Measurements from ENCODE around the gene CHPF2. TPM values are rescaled to one million over a fixed set of nuclear protein-coding genes. Genes with fewer than 3 reads are reported as not detected.

The CHPF2 gene
- total RNA-seq, 2 donors from 2014 or later = 36.2 to 42.7 TPM

DNA sequence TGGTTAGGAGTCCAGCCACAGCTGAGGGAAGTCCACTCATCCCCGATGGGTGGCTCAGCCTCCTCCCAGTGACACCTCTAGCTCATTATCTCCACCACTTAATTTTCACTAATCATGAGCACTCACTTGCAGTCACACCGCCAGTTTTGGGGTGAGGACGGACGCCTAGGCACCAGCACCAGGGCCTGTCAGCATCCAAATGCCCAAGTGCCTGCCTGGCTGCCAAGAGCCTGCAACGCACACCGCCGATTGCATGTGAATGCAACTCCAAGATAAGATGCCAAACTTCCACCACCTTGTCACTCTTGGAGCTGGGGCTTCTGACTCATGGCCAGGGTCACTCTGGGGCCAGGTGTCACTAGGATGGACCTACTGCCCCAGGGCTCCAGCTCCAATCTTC is 40.6 kb downstream of the CHPF2 start:
- no peak overlapping the region for H3K4me3 ChIP-seq

DNA sequence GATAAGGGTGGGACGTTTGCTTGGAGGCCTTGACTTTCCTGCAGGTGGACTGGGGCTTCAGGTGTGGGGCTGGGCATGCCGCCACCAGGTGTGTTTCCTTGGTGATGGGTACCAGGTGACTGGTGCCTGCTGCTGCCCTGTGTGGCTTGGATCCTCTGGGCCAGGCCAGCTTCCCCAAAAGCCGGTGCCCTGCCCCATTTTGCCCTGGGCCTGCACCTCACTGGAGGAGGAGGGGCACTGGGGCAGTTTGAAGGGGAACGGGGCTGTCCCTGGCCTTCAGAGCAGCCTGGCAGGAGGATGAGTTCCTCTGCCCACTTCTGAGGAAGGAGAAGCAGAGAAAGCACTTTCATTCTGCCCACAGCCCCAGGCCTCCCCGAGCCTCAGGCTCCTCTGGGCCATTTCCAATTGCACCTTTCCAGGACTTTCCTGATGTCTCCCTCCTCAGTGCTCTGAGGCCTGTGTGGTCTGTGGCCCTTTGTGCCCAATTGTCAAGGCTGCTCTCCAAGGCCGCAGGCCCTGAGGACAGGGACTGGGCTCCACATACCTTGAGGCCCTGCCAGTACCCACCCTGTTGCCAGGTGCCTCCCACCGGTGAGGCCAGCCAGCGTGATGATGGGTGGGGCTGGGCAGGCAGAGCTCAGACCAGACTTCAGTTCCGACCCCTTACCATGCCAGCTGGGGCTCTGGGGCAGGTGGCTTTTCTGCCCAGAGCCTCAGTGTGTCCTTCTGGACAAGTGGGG is 41.5 kb downstream of the CHPF2 start:
- H3K4me1 ChIP-seq = no peaks in the 10 kb centered on the region
- no peak overlapping the region for H3K9ac ChIP-seq (ENCODE audit: low read depth in 2 of 2, low read length in 2 of 2)
- no peak overlapping the region for H3K27ac ChIP-seq
- TF ChIP-seq, protein P1, sequence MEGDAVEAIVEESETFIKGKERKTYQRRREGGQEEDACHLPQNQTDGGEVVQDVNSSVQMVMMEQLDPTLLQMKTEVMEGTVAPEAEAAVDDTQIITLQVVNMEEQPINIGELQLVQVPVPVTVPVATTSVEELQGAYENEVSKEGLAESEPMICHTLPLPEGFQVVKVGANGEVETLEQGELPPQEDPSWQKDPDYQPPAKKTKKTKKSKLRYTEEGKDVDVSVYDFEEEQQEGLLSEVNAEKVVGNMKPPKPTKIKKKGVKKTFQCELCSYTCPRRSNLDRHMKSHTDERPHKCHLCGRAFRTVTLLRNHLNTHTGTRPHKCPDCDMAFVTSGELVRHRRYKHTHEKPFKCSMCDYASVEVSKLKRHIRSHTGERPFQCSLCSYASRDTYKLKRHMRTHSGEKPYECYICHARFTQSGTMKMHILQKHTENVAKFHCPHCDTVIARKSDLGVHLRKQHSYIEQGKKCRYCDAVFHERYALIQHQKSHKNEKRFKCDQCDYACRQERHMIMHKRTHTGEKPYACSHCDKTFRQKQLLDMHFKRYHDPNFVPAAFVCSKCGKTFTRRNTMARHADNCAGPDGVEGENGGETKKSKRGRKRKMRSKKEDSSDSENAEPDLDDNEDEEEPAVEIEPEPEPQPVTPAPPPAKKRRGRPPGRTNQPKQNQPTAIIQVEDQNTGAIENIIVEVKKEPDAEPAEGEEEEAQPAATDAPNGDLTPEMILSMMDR (IDR thresholded peaks at IDR 0.05) = no peak
- no peaks in the 10 kb centered on the region for H3K36me3 ChIP-seq
- DNase-seq = no peak
- no peak overlapping the region for H3K4me3 ChIP-seq
- no peaks in the 10 kb centered on the region for H3K9me3 ChIP-seq
- H3K27me3 ChIP-seq = peaks cover 6% of the 10 kb centered on the region
- intact Hi-C loops (cut with DNase I) = no loop called here

More for the DNA sequence above, 40.6 kb downstream of the CHPF2 start:
- H3K4me1 ChIP-seq = no peaks in the 10 kb centered on the region
- H3K9ac ChIP-seq (ENCODE audit: low read depth in 2 of 2, low read length in 2 of 2) = no peak overlapping the region
- no peaks in the 10 kb centered on the region for H3K9me3 ChIP-seq
- DNase-seq = no peak
- H3K27me3 ChIP-seq = peaks cover 6% of the 10 kb centered on the region
- no peak overlapping the region for H3K27ac ChIP-seq
- H3K36me3 ChIP-seq = no peaks in the 10 kb centered on the region
- intact Hi-C loops (cut with DNase I) = no loop called here
- TF ChIP-seq, protein P1 (IDR thresholded peaks at IDR 0.05) = no peak

DNA sequence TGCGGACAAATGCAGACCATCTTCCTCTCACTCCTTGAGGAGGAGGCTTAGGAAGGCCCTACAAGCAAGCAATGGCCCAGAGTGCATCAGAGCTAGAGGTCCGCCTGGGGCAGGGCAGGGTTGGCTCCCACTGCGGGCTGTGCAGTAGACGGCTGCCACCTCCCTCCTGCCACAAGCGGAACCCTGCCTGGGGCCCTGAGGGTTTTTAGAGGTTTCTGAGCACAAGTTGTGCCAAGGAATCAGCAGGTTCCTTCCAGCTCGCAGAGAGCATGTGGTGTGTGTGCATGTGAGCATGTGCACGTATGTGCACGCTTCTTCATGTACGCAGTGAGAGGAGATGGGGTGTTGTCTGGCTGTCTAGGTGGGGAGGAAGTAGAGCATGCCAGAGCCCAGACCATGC is 42.1 kb downstream of the CHPF2 start:
- Histone ChIP-seq H3K27ac (no peak overlapping the region), H3K9me3 (no peaks in the 10 kb centered on the region), H3K4me3 (no peak overlapping the region), H3K9ac (ENCODE audit: low read depth in 2 of 2, low read length in 2 of 2) (no peak overlapping the region), H3K4me1 (no peaks in the 10 kb centered on the region), H3K27me3 (peaks cover 6% of the 10 kb centered on the region), H3K36me3 (no peaks in the 10 kb centered on the region)
- DNase-seq = no peak
- intact Hi-C loops (cut with DNase I) = no loop called here
- TF ChIP-seq, protein P1 (IDR thresholded peaks at IDR 0.05) = no peak

DNA sequence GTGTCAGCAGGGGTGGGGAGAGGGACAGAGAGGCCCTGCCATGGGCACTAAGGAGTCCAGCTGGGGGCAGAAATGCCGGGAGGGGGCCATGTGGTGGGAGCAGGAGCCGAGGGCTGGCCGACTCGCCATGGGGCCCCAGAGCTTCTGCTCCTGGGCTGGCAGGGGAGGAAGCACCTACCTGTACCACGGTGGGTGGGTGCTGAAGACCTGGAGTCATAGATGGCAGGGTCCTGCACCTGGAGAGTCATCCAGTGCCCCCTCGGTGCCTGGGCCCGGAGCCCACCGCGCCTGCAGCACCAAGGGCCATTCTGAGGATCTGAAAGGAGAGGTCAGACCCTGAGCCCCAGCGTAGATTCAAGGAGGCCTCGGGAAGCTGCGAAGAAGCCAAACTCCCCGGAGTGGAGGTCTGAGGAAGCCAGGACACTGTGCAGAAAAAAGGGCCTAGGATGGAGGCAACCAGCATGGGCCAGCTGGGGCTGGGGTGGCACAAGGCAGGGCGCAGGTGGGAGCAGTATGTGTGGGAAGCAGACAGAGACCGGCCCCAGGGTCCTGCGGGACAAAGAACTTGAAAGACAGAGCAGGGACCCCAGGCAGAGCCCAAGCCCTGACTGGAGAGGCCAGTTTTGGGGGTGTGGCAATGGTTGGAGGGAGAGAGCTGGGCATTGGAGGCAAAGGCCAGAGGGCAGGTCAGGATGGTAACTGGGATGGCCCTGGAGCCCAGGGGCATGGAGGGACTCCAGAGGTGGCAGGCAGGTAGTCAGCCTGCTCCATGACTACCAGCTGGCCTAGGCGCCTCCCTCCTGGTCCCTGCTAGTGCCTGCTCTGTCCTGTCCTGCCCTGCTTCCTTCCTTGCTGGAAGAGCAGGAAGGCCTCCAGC is 42.9 kb downstream of the CHPF2 start:
- Histone ChIP-seq H3K4me1 (no peaks in the 10 kb centered on the region), H3K4me3 (no peak overlapping the region), H3K27me3 (peaks cover 6% of the 10 kb centered on the region), H3K9me3 (no peaks in the 10 kb centered on the region), H3K27ac (no peak overlapping the region), H3K9ac (ENCODE audit: low read depth in 2 of 2, low read length in 2 of 2) (no peak overlapping the region), H3K36me3 (no peaks in the 10 kb centered on the region)
- intact Hi-C loops (cut with DNase I) = no loop called here
- no peak for DNase-seq
- TF ChIP-seq, protein P1 (IDR thresholded peaks at IDR 0.05) = no peak

DNA sequence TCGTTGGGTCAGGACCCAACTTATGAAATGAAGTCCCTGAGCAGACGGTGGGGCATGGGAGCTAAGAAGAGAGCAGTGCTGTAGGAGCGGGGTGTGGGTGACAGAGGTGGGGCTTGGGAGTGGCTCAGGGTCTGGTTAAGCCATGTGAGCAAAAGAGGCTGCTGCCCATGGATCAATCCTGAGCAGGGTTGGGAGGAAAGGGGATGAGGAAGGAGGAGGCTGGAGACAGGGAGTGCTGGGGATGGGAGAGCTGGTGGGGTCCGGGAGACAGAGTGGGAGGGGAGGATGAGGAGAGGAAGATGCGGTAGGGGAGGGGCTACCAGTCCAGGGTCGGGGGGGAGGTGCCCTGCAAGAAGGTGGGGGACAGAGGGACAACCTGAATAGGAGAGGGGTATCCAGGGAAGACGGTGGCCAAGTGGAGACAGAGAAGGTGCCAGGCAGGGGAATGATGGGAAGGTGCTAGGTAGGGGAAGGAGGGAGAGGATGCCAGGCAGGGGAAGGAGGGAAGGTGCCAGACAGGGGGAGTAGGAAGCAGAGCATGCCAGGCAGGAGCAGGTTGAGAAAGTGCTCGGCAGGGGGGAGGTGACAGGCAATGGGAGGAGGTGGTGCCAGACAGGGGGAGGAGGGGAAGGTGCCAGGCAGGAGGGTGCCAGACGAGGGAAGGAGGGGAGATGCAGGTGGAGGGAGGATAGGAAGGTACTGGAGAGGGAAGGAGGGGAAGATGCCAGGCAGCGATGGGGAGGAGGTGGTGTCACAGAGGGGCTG is 43.7 kb downstream of the CHPF2 start:
- Histone ChIP-seq H3K27ac (no peak overlapping the region), H3K9me3 (no peaks in the 10 kb centered on the region), H3K4me1 (no peaks in the 10 kb centered on the region), H3K36me3 (no peaks in the 10 kb centered on the region), H3K9ac (ENCODE audit: low read depth in 2 of 2, low read length in 2 of 2) (peak overlapping the region in 1 of 2 donors; percentile 43), H3K27me3 (peaks cover 6% of the 10 kb centered on the region), H3K4me3 (no peak overlapping the region)
- TF ChIP-seq, protein P1 (IDR thresholded peaks at IDR 0.05) = no peak
- intact Hi-C loops (cut with DNase I) = no loop called here
- DNase-seq = no peak

Data from colonic mucosa (tissue), 4 donors.